OCI-LY1 (cell line): ENCODE measurements around the gene RBM45.

Experiments
- CTCF ChIP-seq: fragments of 200-600 bp; sonication (generic), shearing (Covaris generic); IDR thresholded peaks from 2 replicates; pipeline ENCODE4 v1.5.1; 2017; ENCODE audit warnings: mild to moderate bottlenecking, antibody characterized with exemption, low read length, moderate library complexity, mixed read lengths
- EZH2 ChIP-seq: fragments of 200-600 bp; sonication (generic), shearing (Covaris generic); IDR thresholded peaks from 2 replicates; pipeline ENCODE4 v1.8.0; 2017; ENCODE audit warnings: borderline replicate concordance, mixed run types, mild to moderate bottlenecking, antibody characterized with exemption, low read length, moderate library complexity, mixed read lengths

- TF ChIP-seq CTCF = no peak
- TF ChIP-seq EZH2 = no peak
Measured at GRCh38 chr2:178076130-178076529, 36.1 kb upstream of the RBM45 start.
